Uterus (tissue), 2 donors: ENCODE results near the gene MFN1.

Source experiments
- CTCF ChIP-seq, 4 experiments: fragments of 200-600 bp in 2 of 4; fragments of 450-650 bp in 2 of 4; sonication (generic) in 2 of 4; IDR thresholded peaks; one replicate each; pipeline ENCODE4 v1.5.1; 2016 to 2019; ENCODE audit warnings: antibody characterized with exemption in 4 of 4, mild to moderate bottlenecking in 2 of 4, moderate library complexity in 1 of 4
- POLR2A ChIP-seq, 2 donors: fragments of 450-650 bp; IDR thresholded peaks; one replicate each; pipeline ENCODE4 v1.6.1; 2016; ENCODE audit warnings: antibody characterized with exemption in 2 of 2, mild to moderate bottlenecking in 1 of 2, moderate library complexity in 1 of 2

DNA sequence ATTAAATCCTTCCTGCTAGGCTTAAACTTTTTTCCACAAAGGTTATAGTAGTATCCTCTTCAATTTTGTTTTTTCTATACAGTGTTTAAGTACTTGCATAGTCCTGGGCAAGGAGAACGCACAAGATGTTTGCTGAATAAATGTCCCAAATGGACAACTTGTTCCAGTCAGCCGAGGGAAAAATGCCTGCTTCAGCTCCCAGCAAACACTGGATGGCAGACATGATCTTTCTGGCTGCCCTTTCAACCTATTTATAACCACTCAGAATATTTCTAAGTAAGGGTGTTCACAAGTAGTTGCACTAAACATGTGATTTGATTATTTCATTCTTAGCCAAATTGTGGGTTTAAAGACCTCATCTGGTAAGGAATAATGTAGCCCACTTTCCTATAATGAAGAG, 74.0 kb downstream of the MFN1 start:
- TF ChIP-seq POLR2A (IDR thresholded peaks at IDR 0.05) (no peak), CTCF (IDR thresholded peaks at IDR 0.05) (peak in 2 of 4 experiments; percentile 22 to 30)
